GM18526 (cell line): ENCODE data around the gene DMD.

Experiments used
- POLR2A ChIP-seq: IDR thresholded peaks from 3 replicates; pipeline ENCODE4 v1.6.1; 2011; ENCODE audit not compliant: insufficient read length; ENCODE audit errors: extremely low read depth

DMD gene

DNA sequence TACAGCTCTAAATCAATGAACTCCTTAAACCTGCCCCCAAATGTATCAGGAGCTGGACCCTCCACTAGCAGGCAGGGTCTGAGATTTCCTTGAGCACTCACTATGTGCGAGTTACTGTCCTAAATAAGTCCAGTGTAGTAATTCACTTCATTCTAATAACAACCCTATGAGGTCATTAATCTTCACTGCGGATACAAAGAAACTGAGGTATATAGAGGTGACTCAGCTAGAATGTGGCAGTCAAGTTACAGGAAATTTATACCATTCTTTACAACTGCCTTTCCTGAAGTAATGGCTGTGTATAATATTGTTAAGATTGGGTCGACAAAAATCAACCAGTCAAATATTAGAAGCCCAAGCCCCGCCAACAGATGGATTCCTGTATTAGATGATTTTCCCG is 1665.6 kb downstream of the DMD start:
- TF ChIP-seq POLR2A = no peak

DNA sequence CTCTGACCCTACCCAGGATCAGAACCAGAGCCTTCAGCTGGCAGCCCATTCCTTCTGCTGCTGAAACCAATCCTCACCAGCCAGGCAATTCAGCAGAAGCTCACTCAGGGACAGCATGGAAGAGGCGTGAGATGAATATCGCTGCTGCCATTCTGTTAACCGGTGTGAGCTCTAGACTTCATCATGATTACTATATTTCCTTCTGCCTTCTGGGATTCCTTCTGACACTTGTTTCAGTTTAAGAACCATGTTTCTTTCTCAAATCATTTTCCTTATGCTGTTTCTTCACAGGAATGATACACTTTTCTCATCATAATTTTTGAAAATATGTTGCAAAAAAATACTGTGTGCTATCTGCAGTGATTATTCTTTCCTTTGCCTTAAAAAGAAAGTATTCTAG is 1666.2 kb downstream of the DMD start:
- no peak for TF ChIP-seq POLR2A

DNA sequence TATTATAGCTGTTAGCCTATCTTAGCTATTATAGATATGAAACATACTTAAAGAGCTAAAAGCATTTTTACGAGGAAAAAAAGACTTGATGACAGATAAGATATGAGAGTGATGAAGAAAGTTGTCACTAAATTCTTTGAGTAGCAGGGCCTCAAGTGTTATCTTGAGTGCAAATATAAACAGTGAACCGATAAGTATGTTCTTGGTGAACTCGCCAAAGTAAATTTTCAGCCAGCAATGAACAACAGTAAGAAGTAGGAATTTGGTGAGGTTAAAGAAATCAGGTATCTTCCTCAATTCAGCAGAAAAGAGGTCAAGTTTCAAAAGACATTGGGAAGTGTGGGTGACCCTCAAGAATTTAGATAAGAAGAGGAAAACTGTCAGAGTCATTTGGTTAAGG is 1667.7 kb downstream of the DMD start:
- no peak for TF ChIP-seq POLR2A

DNA sequence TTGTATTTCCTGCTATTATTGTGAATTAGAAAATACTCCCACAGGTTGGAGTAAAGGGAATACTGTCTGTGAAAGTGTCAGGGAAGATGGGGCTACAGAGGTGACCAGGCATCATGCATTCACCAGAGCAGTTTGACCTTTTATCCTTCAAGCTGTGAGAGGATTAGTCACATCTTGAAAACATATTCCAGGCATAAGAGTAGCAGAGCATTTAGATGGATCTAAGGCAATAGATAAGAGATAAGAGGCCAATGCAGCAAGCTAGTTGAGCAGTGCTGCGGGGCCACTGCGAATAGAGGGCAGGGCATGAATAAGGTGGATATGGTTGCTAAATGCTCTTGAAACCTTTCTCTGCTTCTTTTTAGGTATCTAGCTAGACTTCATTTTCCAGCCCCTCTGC is 1668.8 kb downstream of the DMD start:
- TF ChIP-seq POLR2A = no peak

DNA sequence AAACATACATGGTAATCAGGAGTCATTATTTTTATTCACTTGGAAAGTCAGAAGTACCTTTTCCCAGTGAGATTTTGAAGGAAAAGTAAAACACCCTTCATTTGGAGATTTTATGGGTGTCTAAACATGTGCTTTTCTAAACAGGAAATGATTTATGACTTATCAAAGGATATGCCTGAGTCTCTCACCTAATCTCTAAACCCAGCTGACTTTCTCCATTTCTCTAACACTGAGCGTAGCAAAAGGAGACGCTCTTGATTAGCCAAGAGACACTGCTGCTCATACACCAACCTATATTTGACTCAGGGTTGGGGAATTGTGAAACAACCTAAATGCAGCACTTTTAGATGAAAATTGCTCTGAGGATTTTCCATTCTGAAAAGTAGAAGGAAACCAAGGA is 1671.0 kb downstream of the DMD start:
- TF ChIP-seq POLR2A = no peak

DNA sequence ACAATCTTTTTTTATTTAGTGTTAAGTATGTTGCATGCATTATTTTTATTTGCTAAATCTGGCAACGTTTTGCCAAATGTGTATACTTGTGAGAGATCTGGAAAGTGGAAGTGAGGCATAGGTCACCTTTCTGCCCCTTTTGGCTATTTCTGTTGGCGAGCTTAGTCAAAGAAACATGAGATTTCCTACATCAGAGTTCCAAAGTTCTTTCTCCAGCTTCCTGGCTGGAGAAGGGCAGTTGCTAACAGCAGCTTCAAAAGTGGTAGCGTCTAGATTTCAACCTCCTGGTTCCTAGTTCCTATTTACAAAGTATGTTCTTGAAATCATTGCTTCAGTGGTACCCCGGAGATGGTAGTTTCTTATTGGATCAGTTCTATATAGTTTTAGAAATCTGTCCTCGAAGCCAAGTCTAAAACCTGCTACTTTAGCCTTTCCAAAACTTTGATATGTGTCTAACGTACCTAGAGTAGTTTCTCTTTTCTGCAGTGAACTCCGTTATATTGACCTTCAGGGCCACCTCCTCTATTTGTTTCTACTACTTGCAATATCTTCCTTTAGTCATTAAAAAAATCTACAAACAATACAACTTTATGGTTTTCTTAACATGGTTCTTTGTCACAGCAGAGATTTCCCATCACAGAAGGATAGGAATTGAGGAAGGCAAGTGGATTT is 1683.8 kb downstream of the DMD start:
- TF ChIP-seq POLR2A = no peak

DNA sequence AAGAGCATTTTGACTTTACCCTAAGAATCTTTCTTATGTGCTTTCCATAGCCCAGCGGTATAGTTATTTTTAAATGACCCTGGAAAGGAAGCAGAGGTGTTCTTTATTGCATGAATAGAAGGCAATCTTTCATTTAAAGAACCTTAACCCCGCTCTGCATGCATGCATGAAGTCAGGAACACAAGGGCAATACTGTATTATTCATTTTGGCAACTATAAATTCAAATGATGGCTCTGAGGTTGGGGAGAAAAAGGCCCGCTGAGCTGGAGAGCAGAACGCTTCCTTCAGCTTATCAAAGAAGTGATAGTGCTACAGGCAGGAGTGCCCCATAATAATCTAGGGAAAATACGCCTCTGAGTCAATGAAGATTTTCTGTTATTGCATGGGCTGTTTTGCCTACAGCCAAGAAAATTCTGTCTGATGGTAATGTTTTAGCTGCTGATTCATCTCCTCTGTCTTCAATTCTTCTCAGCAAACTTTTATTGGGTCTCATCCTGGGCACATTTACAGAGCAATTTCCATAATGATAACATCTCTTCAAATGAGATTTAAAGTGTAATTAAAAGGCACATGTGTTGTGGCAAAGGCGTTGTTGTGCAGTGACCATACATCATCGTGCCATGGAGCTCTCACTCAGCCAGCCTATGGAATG is 1687.3 kb downstream of the DMD start:
- TF ChIP-seq POLR2A = no peak

DNA sequence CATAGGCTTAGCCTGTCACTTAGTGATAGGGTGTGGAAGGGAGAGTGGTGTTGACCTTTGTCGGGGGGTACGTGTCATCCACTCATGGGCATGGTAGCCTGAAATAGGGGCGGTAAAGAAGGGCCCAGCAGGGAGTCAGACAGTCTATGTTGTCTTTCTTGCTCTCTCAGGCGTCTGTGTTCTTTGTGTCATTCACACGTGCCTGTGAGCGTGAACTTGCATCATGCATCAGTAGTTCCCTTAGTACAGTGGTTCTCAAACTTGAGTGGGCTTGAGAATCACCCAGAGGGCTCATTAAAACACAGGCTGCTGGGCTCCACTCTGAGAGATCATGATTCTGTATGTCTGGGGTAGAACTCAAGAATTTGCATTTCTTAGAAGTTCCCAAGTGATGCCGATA is 1688.6 kb downstream of the DMD start:
- no peak for TF ChIP-seq POLR2A

DNA sequence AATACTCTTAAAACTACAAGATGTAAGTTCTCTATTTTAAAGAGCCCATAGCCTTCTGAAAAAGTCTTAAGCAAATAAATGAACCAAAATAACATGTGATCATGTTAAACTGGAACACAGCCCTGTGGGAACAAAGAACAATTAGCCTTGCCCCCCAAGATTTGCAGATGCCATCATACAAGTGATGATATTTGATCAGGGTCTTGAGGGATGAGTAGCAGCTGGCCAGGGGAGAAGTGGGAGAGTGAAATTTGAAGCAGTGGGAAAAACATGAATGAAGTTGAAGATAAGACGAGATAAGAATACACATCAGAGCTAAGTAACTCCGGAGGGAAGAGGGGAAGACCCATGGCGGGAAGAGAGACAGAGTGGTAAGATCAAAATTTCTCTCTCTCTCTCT is 1689.4 kb downstream of the DMD start:
- no peak for TF ChIP-seq POLR2A

DNA sequence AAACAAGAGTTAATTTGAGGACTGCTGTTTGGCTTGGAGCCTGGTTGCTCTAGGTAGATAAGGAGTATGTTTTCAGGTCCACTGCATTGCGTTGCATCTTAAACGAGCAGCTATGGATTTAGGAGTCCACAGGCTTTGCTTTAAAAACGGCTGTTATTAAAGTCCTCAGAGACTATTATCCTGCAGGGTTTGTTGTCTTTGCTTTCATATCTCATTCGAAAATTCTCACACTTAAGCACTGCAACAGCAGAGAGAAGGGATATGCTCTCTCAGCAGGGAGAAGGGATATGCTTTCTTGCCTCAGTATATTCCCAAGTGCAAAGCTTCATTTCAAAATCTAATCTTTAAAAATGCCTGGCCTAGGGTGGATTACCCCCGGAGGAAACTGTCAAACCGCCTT is 1694.8 kb downstream of the DMD start:
- no peak for TF ChIP-seq POLR2A

DNA sequence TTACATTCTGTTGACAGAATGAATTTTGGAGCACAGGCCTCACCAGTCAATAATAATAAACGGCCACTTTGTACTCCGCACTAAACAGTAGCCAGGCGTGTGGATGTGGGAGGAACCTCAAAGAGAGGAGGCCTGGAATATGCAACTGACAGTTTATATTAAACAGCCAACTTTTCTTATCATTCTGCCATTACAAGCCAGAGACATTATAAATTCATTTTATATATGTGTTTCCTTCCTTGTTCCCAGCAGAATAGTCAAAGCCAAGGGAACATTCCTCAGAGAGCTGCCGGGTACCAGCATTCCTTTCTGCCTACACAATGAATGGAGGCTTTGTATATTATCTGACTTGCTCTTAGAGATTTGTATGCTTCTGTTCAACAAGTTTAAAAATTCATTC is 1703.0 kb downstream of the DMD start:
- no peak for TF ChIP-seq POLR2A

DNA sequence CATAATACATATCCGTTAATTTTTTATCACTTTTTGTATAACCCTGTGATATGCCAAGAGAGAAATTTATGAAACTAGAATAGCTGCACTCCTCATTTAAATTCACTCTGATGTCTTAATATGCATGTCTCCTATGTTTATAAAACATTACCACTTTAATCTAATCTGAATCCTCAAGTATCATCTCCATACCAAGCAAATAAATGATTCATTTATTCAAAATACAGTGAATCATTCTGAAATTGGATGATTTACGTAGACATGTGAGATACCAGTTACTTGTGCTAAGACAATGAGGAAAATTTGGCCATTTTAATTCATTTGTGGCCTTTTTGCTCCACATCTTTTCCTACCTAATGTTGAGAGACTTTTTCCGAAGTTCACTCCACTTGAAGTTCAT is 1704.4 kb downstream of the DMD start:
- TF ChIP-seq POLR2A = no peak

DNA sequence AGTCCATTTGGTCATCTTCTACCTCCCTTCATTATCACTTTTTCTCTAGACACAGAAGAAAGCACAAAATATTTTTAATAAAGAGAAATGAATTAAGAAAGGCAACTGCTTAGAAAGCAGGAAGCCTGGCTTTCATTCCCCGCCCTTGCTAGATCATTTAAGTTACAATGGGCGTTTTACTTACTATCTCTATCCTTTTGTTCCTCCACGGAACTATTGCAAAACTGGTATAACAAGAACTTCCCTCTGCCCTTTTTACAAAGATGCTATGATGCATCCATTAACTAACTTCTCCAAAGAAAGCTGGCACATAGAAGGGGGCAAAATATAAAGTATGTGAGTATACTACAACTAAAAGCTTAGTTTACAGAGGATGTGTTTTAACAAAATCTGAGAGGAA is 1705.0 kb downstream of the DMD start:
- no peak for TF ChIP-seq POLR2A

DNA sequence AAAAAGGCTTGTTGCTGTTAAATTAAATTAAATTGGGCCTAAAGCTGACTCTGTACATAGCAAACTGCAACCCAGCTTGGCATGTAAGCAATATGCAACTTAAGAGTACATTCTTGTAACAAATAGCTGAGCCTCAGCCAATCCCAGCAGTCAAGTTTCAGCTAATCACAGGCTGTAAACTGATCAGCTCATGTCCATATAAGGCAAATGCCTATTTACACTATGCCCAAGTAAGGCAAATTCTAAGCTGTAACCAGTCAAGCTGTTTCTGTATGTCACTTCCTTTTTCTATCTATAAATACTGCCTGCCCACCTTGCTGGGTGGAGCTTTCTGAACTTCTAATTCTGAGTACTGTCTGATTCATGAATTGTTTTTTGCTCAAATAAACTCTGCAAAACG is 1710.4 kb downstream of the DMD start:
- TF ChIP-seq POLR2A = no peak

DNA sequence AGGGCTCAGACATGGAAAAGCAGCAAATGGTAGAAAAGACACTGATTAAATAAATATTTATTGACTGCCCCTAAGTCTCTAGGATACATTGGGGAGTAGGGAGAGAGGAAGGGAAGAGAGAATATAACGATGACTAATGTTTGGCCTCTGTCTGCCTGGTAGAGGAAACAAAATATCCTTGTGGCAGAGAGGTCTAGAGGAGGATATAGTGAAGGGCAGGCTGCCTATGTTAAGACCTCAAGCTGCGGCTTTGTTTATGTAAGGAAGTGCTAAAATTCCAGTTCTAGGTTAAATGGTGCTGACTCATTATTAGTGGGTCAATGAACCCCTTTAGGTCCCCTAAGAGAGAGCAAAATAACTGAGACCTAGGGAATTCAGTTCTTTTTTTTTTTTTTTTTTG is 1712.2 kb downstream of the DMD start:
- TF ChIP-seq POLR2A = no peak

DNA sequence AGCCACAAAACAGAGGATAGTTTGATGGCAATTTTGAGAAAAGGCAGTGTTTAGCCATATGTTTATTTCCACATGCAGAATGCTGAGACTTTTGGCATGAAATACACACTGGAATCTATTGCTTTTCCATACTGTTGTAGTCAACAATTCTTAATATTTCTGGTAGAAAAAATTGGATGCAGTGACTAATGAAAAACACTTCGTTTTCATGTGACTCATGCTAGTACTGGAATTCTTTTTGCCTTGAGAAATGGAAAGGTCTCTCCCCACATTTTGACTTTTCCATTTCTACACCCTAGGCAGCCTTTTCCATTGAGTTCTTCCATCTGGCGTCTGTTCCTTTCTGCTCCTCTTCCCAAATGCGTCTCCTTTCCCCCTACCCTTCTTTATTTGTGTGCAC is 1714.3 kb downstream of the DMD start:
- no peak for TF ChIP-seq POLR2A

DNA sequence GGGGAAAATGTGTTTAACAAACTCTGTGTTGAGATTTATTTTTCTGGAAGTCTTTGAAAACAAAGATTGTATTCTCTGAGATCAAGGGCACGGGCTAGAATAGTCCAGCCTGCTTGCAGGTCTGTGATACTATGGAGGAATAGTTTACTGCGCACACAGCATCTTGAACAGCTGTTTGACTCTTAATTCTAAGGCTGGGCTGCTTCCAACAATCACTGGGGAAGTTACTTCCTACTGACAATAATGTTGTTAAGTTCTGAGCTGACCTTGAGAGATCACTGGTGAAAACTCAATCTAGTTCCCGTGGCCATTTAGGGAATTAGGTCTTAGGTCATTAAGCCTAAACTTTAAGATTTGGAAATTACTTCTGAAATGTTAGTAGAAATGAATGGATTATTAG is 1723.4 kb downstream of the DMD start:
- no peak for TF ChIP-seq POLR2A
